ENCODE measurements around the gene VPS45. TPM values are rescaled to one million over a fixed set of nuclear protein-coding genes. Genes with fewer than 3 reads are reported as not detected.
A peak's percentile ranks its signal among the peaks of the same experiment; 100 is the strongest.

The VPS45 gene
- polyA plus RNA-seq, 1 of the 3 experiments (the other 2 are of a cell fraction): 31.5 TPM

DNA sequence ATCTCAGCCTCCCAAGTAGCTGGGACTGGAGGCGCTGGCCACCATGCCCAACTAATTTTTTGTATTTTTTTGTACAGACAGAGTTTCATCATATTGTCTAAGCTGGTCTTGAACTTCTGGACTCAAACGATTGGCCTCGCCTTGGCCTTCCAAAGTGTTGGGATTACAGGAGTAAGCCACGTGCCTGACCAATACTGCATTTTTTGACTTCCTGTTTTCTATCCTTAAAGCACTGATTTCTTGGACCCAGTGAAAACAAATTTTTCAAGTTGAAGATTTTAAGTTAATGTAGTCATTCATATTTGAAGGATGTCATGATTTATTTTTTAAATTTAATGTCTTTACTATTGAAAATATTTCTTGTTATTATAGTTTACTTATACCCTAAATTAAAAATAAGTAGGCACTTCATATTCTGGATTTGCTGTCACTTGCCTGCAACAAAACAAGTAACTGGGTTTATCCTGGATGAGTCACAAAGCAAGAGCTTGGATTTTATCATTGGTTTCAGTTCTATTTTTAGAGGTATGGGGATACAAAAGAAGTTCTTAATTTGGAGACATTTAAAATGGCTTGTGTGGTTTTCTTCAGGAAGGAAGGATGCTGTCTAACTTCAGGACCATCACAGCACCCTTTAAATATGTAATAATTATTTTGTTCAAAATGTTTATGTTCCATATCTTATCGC is 2.2 kb upstream of the VPS45 start:
- CTCF ChIA-PET: interaction anchor here (1.1 to 2.5 kb wide), 2 partner anchors 15 to 123 kb away, joined by 3 to 18 read pairs; no protein-coding TSS in a partner anchor
- Histone ChIP-seq H3K4me1 (ENCODE audit: control insufficient read depth in 1 of 2, insufficient read depth in 2 of 2, low read depth in 1 of 2, low read length in 1 of 2) (peaks cover 16 to 24% of the 10 kb centered on the region in 2 experiments), H3K79me2 (ENCODE audit: insufficient read depth) (peaks cover 56% of the 10 kb centered on the region), H3K27me3 (ENCODE audit: insufficient read depth) (no peaks in the 10 kb centered on the region), H3K27ac (ENCODE audit: low read depth in 2 of 2, low read length in 1 of 2) (peak overlapping the region; percentile 90 to 98), H3K4me3 (ENCODE audit: low read depth in 2 of 2, low read length in 1 of 2) (peak overlapping the region; percentile 81 to 86; a peak in 2 of 4 replicates), H3F3A (replicated peaks; ENCODE audit: insufficient read depth) (peaks cover 44% of the 10 kb centered on the region), H3K9me2 (no peaks in the 10 kb centered on the region), H3K4me2 (peak overlapping the region; percentile 88), H4K20me1 (ENCODE audit: insufficient read depth) (no peaks in the 10 kb centered on the region), H2AFZ (ENCODE audit: low read depth) (0 out of 2 replicates have a peak overlapping the region, but pooled peaks have one; percentile 77), H3K36me3 (replicated peaks in 1 of 2; ENCODE audit: control insufficient read depth in 1 of 2, insufficient read depth in 2 of 2, low read length in 1 of 2) (peaks cover 7 to 10% of the 10 kb centered on the region in 2 experiments), H3K9me3 (no peaks in the 10 kb centered on the region), H3K9ac (peak overlapping the region; percentile 90; the same call in 1 of the 2 replicates)
- 87% methylated on average over 5 of the region's 5 CpGs for WGBS (ENCODE audit: low lambda C conversion rate)
- DNase-seq: no peak
- TF ChIP-seq FOSL2 (IDR thresholded peaks at IDR 0.05; ENCODE audit: borderline replicate concordance, low read depth) (peak; percentile 32; the same call in 1 of the 2 replicates), MEF2A (IDR thresholded peaks at IDR 0.05; ENCODE audit: borderline replicate concordance, low read depth) (peak; percentile 91), JUND (IDR thresholded peaks at IDR 0.05) (peak; percentile 61; the same call in 1 of the 2 replicates), GATA2 (CRISPR knock-in tag; IDR thresholded peaks at IDR 0.05) (no peak), RCOR1 (IDR thresholded peaks at IDR 0.05; ENCODE audit: low read length) (no peak), TCF12 (IDR thresholded peaks at IDR 0.05) (peak; percentile 40; the same call in 1 of the 2 replicates)
- TF ChIP-seq, protein P1, sequence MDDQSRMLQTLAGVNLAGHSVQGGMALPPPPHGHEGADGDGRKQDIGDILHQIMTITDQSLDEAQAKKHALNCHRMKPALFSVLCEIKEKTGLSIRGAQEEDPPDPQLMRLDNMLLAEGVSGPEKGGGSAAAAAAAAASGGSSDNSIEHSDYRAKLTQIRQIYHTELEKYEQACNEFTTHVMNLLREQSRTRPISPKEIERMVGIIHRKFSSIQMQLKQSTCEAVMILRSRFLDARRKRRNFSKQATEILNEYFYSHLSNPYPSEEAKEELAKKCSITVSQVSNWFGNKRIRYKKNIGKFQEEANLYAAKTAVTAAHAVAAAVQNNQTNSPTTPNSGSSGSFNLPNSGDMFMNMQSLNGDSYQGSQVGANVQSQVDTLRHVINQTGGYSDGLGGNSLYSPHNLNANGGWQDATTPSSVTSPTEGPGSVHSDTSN (IDR thresholded peaks at IDR 0.05): 0 out of 2 replicates have a peak, but pooled peaks have one; percentile 25
- TF ChIP-seq, protein P2, sequence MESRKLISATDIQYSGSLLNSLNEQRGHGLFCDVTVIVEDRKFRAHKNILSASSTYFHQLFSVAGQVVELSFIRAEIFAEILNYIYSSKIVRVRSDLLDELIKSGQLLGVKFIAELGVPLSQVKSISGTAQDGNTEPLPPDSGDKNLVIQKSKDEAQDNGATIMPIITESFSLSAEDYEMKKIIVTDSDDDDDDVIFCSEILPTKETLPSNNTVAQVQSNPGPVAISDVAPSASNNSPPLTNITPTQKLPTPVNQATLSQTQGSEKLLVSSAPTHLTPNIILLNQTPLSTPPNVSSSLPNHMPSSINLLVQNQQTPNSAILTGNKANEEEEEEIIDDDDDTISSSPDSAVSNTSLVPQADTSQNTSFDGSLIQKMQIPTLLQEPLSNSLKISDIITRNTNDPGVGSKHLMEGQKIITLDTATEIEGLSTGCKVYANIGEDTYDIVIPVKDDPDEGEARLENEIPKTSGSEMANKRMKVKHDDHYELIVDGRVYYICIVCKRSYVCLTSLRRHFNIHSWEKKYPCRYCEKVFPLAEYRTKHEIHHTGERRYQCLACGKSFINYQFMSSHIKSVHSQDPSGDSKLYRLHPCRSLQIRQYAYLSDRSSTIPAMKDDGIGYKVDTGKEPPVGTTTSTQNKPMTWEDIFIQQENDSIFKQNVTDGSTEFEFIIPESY (IDR thresholded peaks at IDR 0.05; ENCODE audit: borderline replicate concordance, low read depth): no peak
- POLR2A ChIA-PET: no interaction called here

DNA sequence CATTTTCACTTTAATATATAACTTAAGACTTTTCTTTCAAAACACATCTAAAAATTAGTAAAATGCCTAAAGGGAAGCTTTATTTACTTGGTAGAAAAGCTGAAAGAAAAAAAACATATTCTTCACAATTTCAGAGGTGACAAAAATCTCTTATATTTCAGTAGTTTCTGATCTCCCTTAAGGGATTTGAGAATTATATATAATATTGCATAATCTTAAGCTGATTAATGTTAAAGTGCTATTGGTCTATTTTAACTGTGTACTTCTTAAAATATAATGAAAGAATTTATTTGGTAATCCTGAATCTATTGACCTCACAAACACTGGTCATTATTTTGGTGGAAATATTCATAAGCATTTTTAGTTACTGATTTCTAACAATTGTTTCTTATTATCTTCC is 1.2 kb upstream of the VPS45 start:
- Histone ChIP-seq H2AFZ (ENCODE audit: low read depth) (peak overlapping the region; percentile 77), H3K4me2 (peak overlapping the region; percentile 88), H3K9me3 (no peaks in the 10 kb centered on the region), H3K4me1 (ENCODE audit: control insufficient read depth in 1 of 2, insufficient read depth in 2 of 2, low read depth in 1 of 2, low read length in 1 of 2) (peaks cover 12 to 24% of the 10 kb centered on the region in 2 experiments), H3K79me2 (ENCODE audit: insufficient read depth) (peaks cover 61% of the 10 kb centered on the region), H4K20me1 (ENCODE audit: insufficient read depth) (no peaks in the 10 kb centered on the region), H3K36me3 (replicated peaks in 1 of 2; ENCODE audit: control insufficient read depth in 1 of 2, insufficient read depth in 2 of 2, low read length in 1 of 2) (peaks cover 10 to 15% of the 10 kb centered on the region in 2 experiments), H3K27ac (ENCODE audit: low read depth in 2 of 2, low read length in 1 of 2) (peak overlapping the region; percentile 90 to 98), H3F3A (replicated peaks; ENCODE audit: insufficient read depth) (peaks cover 38% of the 10 kb centered on the region), H3K27me3 (ENCODE audit: insufficient read depth) (no peaks in the 10 kb centered on the region), H3K9me2 (no peaks in the 10 kb centered on the region), H3K4me3 (ENCODE audit: low read depth in 2 of 2, low read length in 1 of 2) (peak overlapping the region; percentile 81 to 86), H3K9ac (peak overlapping the region; percentile 90)
- DNase-seq: no peak
- ChIA-PET CTCF (interaction anchor here (1.0 to 2.3 kb wide), 5 partner anchors 8 to 124 kb away, joined by 3 to 6 read pairs (median 4); no protein-coding TSS in a partner anchor), POLR2A (interaction anchor here (0.9 to 3.0 kb wide), 4 partner anchors 56 to 255 kb away, joined by 3 to 16 read pairs (median 5); partner anchors contain the start of genes OTUD7B and PRPF3)
- TF ChIP-seq SIN3A (IDR thresholded peaks at IDR 0.05; ENCODE audit: borderline replicate concordance, low read depth, low read length): no peak
- no peak for TF ChIP-seq USF2 (IDR thresholded peaks at IDR 0.05; ENCODE audit: borderline replicate concordance, low read depth, low read length)
- TF ChIP-seq NRF1 (IDR thresholded peaks at IDR 0.05; ENCODE audit: low read depth, low read length): no peak
- TF ChIP-seq, protein P3, sequence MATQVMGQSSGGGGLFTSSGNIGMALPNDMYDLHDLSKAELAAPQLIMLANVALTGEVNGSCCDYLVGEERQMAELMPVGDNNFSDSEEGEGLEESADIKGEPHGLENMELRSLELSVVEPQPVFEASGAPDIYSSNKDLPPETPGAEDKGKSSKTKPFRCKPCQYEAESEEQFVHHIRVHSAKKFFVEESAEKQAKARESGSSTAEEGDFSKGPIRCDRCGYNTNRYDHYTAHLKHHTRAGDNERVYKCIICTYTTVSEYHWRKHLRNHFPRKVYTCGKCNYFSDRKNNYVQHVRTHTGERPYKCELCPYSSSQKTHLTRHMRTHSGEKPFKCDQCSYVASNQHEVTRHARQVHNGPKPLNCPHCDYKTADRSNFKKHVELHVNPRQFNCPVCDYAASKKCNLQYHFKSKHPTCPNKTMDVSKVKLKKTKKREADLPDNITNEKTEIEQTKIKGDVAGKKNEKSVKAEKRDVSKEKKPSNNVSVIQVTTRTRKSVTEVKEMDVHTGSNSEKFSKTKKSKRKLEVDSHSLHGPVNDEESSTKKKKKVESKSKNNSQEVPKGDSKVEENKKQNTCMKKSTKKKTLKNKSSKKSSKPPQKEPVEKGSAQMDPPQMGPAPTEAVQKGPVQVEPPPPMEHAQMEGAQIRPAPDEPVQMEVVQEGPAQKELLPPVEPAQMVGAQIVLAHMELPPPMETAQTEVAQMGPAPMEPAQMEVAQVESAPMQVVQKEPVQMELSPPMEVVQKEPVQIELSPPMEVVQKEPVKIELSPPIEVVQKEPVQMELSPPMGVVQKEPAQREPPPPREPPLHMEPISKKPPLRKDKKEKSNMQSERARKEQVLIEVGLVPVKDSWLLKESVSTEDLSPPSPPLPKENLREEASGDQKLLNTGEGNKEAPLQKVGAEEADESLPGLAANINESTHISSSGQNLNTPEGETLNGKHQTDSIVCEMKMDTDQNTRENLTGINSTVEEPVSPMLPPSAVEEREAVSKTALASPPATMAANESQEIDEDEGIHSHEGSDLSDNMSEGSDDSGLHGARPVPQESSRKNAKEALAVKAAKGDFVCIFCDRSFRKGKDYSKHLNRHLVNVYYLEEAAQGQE (IDR thresholded peaks at IDR 0.05; ENCODE audit: low read depth, low read length): no peak
- no peak for TF ChIP-seq EZH2phosphoT487 (IDR thresholded peaks at IDR 0.05; ENCODE audit: borderline replicate concordance, low read depth)
- no peak for TF ChIP-seq FOXJ3 (CRISPR knock-in tag; IDR thresholded peaks at IDR 0.05)
- no peak for TF ChIP-seq GABPA (IDR thresholded peaks at IDR 0.05; ENCODE audit: low read depth)
- no peak for TF ChIP-seq MXI1 (IDR thresholded peaks at IDR 0.05; ENCODE audit: low read depth, low read length)
- TF ChIP-seq MEF2A (IDR thresholded peaks at IDR 0.05; ENCODE audit: borderline replicate concordance, low read depth): no peak
- no peak for TF ChIP-seq EP300 (IDR thresholded peaks at IDR 0.05; ENCODE audit: borderline replicate concordance in 1 of 2, low read depth in 1 of 2, low read length in 1 of 2)
- TF ChIP-seq RAD21 (IDR thresholded peaks at IDR 0.05; ENCODE audit: low read length): no peak
